Upper lobe of left lung (tissue), 6 donors: ENCODE results near the gene CHRNA3. TPM values are rescaled to one million over a fixed set of nuclear protein-coding genes. Genes with fewer than 3 reads are reported as not detected.

Experiments used
- ATAC-seq, 2 donors: fragments of 200-7000 bp; cut with Tn5 transposase; one replicate each; pipeline ENCODE4 v1.9.1; 2022; ENCODE audit warnings: mild to moderate bottlenecking in 2 of 2, moderate library complexity in 2 of 2; ENCODE audit not compliant: low FRiP score in 2 of 2
- DNase-seq, 2 donors: peaks; one replicate each; pipeline ENCODE4 v3.0.0-alpha.2; 2019 to 2020
- H3K27ac ChIP-seq, 4 donors: fragments of 200-600 bp; sonication (generic); one replicate each; pipeline ENCODE4 v1.5.1; 2016 to 2019
- H3K27me3 ChIP-seq, 4 donors: fragments of 200-600 bp; sonication (generic); one replicate each; pipeline ENCODE4 v1.5.1; 2017 to 2019
- H3K36me3 ChIP-seq, 4 donors: fragments of 200-600 bp; sonication (generic); one replicate each; pipeline ENCODE4 v1.5.1; 2016 to 2019
- H3K4me1 ChIP-seq, 4 donors: fragments of 200-600 bp; sonication (generic); one replicate each; pipeline ENCODE4 v1.5.1; 2018 to 2019
- H3K4me3 ChIP-seq, 4 donors: fragments of 200-600 bp; sonication (generic); one replicate each; pipeline ENCODE4 v1.5.1; 2017 to 2019; ENCODE audit warnings: mild to moderate bottlenecking in 2 of 4, moderate library complexity in 1 of 4
- H3K9me3 ChIP-seq, 4 donors: fragments of 200-600 bp; sonication (generic); one replicate each; pipeline ENCODE4 v1.5.1; 2018 to 2019
- CTCF ChIP-seq, 6 experiments: fragments of 450-650 bp in 4 of 6; fragments of 200-600 bp in 2 of 6; sonication (generic) in 2 of 6; IDR thresholded peaks; one replicate each; pipeline ENCODE4 v1.5.1; 2016 to 2019; ENCODE audit warnings: antibody characterized with exemption in 6 of 6
- EP300 ChIP-seq, 4 donors: sonication (generic); formaldehyde crosslinking; IDR thresholded peaks; one replicate each; pipeline ENCODE4 v1.5.1; 2017; ENCODE audit warnings: antibody characterized with exemption in 4 of 4, control low read depth in 2 of 4
- POLR2A ChIP-seq, 4 donors: fragments of 450-650 bp; IDR thresholded peaks; one replicate each; pipeline ENCODE4 v1.5.1; 2016 to 2017; ENCODE audit warnings: antibody characterized with exemption in 4 of 4, mild to moderate bottlenecking in 2 of 4
- POLR2AphosphoS5 ChIP-seq, 2 donors: sonication (generic); formaldehyde crosslinking; IDR thresholded peaks; one replicate each; pipeline ENCODE4 v1.5.1; 2017; ENCODE audit warnings: antibody characterized with exemption in 2 of 2
- WGBS, 2 donors: methylation state at CpG; one replicate each; pipeline ENCODE4 v1.1.5; 2017 to 2018; 5-methylcytosine and 5-hydroxymethylcytosine counted together
- total RNA-seq, 6 donors: library from RNA; depleted of rRNA in 4 of 6; stranded (reverse); fragments of >200 nt in 4 of 6; gene quantifications; one replicate each; pipeline versions ENCODE4 v1.1.0 to v1.2.1, GENCODE V29; 2016 to 2021
- donor health status: DM: no; HTN: no; CAD: no; lungs with moderate emphysema.
- donor health status: DM: no; HTN: yes; CAD: no; lungs with severe emphysema.

The CHRNA3 gene
- total RNA-seq, 6 donors from 2014 or later: 0.13 to 0.49 (median 0.22) TPM; not detected in 1

DNA sequence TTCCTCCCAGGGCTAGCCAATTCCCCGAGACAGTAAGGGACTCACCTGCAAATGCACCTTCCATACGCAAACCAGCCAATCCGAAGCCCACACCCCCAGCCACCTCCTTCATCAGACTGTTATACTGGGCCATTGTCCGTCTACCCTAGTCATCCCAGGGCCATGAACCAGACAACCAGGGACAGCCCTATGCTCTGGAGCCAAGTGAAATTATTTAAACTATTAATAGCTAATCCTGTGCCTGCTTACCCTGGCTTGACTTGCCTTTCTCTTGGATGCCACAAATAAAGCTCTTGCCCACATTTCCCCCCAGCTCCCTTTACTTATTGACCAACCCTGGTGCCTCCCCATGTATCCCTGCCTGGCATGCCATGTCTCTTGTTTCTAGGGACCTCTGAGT is 24.2 kb upstream of the CHRNA3 start:
- no peak for DNase-seq
- WGBS, 2 donors: 91 to 98% methylated on average over 4 of the region's 4 CpGs
- TF ChIP-seq POLR2A (IDR thresholded peaks at IDR 0.05) (no peak), EP300 (IDR thresholded peaks at IDR 0.05) (no peak), POLR2AphosphoS5 (IDR thresholded peaks at IDR 0.05) (no peak), CTCF (IDR thresholded peaks at IDR 0.05) (no peak)

GRCh38 chr15:78642331-78642730 is 21.5 kb upstream of the CHRNA3 start:
- 90 to 91% methylated on average over 5 of the region's 5 CpGs for WGBS, 2 donors
- no peak for DNase-seq

More for the DNA sequence above, 24.2 kb upstream of the CHRNA3 start:
- Histone ChIP-seq H3K9me3 (no peaks in the 10 kb centered on the region), H3K27ac (no peak overlapping the region), H3K36me3 (no peaks in the 10 kb centered on the region), H3K27me3 (peaks cover 0 to 12% (median 5%) of the 10 kb centered on the region in 4 donors), H3K4me1 (peaks cover 8 to 13% (median 10%) of the 10 kb centered on the region in 4 donors), H3K4me3 (no peak overlapping the region)
- ATAC-seq: no peak

DNA sequence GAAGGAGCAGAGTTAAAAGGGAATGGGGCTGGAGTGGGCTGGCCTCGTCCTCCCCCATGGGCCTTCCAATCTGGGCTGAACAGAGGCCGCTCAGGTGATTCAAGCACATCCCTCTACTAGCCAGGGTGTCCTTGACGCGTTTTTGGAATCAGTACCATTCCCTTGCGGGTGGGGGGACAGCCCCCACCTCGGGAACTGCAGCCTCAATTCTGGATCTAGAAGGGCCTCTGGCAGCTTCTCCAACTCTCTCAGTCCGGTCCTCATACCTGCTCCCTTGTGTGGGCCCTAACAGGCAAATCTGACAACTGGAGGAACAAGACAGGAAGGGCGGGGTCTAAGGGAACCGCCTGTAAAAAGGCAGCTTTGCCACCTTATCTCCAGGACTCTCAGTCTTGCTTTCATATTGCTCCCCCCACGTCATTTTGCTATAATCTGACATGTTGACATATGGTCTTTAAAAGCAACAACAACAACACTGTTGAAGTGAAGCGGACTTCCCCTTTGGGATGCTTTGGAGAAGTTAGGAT is 21.0 kb upstream of the CHRNA3 start:
- H3K4me3 ChIP-seq: no peak overlapping the region
- DNase-seq: no peak
- TF ChIP-seq CTCF (IDR thresholded peaks at IDR 0.05): no peak
- TF ChIP-seq POLR2A (IDR thresholded peaks at IDR 0.05): no peak
- TF ChIP-seq POLR2AphosphoS5 (IDR thresholded peaks at IDR 0.05): no peak
- TF ChIP-seq EP300 (IDR thresholded peaks at IDR 0.05): no peak
- no peaks in the 10 kb centered on the region for H3K9me3 ChIP-seq
- no peak overlapping the region for H3K27ac ChIP-seq
- 74 to 75% methylated on average over 9 to 11 of the region's 11 CpGs for WGBS, 2 donors
- peaks cover 8 to 13% (median 10%) of the 10 kb centered on the region in 4 donors for H3K4me1 ChIP-seq
- peaks cover 0 to 12% (median 5%) of the 10 kb centered on the region in 4 donors for H3K27me3 ChIP-seq
- ATAC-seq: no peak
- H3K36me3 ChIP-seq: no peaks in the 10 kb centered on the region

More at GRCh38 chr15:78642331-78642730, 21.5 kb upstream of the CHRNA3 start:
- TF ChIP-seq EP300 (IDR thresholded peaks at IDR 0.05): no peak
- TF ChIP-seq POLR2AphosphoS5 (IDR thresholded peaks at IDR 0.05): no peak
- no peak for TF ChIP-seq POLR2A (IDR thresholded peaks at IDR 0.05)
- TF ChIP-seq CTCF (IDR thresholded peaks at IDR 0.05): no peak
- no peak for ATAC-seq
- Histone ChIP-seq H3K4me1 (peaks cover 8 to 13% (median 10%) of the 10 kb centered on the region in 4 donors), H3K9me3 (no peaks in the 10 kb centered on the region), H3K27ac (no peak overlapping the region), H3K36me3 (no peaks in the 10 kb centered on the region), H3K27me3 (peaks cover 0 to 12% (median 5%) of the 10 kb centered on the region in 4 donors), H3K4me3 (no peak overlapping the region)

GRCh38 chr15:78641102-78641748 is 20.4 kb upstream of the CHRNA3 start, which contains the start of gene CHRNB4:
TSS of gene CHRNB4 (minus strand) at chr15:78641210. CDS start at chr15:78641133, 77 bp downstream.
- 24 to 43% methylated on average over 12 to 33 of the region's 47 CpGs for WGBS, 2 donors
- Histone ChIP-seq H3K36me3 (no peaks in the 10 kb centered on the region), H3K27me3 (peaks cover 0 to 12% (median 5%) of the 10 kb centered on the region in 4 donors), H3K4me3 (peak within 1 kb of the TSS in 3 of 4 donors; percentile 35 to 51 (median 50)), H3K4me1 (peaks cover 8 to 13% (median 10%) of the 10 kb centered on the region in 4 donors), H3K9me3 (no peaks in the 10 kb centered on the region), H3K27ac (no peak within 1 kb of the TSS)
- ATAC-seq (peak; percentile 16 to 48), DNase-seq (peak in 1 of 2 donors; percentile 84)
- TF ChIP-seq POLR2AphosphoS5 (IDR thresholded peaks at IDR 0.05) (no peak), EP300 (IDR thresholded peaks at IDR 0.05) (no peak), CTCF (IDR thresholded peaks at IDR 0.05) (no peak), POLR2A (IDR thresholded peaks at IDR 0.05) (no peak)
